Activated naive CD8-positive, alpha-beta T cell treated with anti-CD3 and anti-CD28 coated beads, Interleukin-2, amount 50 U/mL, for 16 hours (primary cell): Measurements from ENCODE around the gene IL17RC.
"Not testable (repeated sequence)": the region's sequence is repeated elsewhere in the genome, so short reads cannot be mapped to it uniquely, and the experiment has no call there.

ENCODE experiments used
- DNase-seq: peaks from one replicate; pipeline ENCODE4 v3.0.0-alpha.2; 2020; ENCODE audit warnings: low read depth, low spot score

The IL17RC gene

DNA sequence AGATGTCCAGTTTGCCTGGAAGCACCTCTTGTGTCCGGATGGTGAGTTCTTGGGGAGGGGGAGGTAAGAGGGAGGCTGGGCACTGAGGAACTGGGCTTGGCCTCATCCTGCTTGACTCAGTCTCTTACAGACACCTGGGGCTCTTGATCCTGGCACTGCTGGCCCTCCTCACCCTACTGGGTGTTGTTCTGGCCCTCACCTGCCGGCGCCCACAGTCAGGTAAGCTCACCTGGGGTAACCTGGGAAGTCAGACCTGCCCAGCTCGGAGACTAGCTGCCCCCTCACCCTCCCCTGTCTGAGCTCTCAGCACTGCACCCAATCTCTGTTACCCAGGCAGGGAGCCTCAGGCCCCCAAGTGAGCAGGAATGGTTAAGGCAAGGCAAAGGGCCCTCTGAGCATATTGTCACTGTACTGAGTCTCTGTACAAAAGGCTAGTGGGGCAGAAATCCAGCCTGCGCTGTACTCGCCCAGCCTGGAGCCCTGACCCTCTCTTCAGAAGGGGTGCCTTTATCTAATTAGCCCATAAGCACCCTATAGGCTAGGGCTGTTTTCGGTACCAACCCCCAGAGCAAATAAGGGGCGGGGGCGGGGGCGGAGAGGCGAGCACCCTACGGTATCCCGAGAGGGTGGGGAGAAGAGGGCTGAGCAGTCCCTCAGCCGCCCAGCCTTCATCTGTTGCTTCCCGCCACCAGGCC, 2.2 kb upstream of the IL17RC start:
- no peak for DNase-seq

DNA sequence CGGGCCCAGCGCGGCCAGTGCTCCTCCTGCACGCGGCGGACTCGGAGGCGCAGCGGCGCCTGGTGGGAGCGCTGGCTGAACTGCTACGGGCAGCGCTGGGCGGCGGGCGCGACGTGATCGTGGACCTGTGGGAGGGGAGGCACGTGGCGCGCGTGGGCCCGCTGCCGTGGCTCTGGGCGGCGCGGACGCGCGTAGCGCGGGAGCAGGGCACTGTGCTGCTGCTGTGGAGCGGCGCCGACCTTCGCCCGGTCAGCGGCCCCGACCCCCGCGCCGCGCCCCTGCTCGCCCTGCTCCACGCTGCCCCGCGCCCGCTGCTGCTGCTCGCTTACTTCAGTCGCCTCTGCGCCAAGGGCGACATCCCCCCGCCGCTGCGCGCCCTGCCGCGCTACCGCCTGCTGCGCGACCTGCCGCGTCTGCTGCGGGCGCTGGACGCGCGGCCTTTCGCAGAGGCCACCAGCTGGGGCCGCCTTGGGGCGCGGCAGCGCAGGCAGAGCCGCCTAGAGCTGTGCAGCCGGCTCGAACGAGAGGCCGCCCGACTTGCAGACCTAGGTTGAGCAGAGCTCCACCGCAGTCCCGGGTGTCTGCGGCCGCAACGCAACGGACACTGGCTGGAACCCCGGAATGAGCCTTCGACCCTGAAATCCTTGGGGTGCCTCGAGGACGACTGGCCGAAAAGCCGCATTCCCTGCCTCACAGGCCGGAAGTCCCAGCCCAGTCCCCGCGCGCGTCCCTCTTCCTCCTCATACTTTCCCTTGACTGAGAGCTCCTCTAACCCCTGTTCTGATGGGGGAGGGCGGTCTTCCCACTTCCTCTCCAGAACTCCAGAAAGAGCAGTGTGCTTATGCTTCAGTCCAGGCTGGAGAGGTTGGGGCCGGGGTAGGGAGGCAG, 1.4 kb upstream of the IL17RC start:
- DNase-seq = no peak

DNA sequence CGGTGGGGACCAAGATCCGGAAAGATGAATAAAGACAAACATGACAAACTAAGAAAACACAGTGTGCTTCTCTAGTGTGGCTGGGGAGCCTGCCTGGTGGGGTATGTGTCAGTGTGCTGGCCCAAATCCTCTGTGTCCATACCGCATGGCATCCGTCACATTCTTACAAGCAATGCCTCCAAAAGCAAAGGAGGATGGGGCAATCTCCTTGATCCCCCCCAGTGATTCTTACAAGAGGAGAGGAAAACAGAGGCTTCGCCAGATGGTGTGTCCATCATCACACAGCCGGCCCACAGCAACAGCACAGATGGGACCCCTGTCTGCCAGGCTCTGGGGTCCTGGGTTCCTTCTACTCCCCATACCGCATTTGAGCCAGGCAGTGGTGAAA, 558 bp upstream of the IL17RC start:
- no peak for DNase-seq

DNA sequence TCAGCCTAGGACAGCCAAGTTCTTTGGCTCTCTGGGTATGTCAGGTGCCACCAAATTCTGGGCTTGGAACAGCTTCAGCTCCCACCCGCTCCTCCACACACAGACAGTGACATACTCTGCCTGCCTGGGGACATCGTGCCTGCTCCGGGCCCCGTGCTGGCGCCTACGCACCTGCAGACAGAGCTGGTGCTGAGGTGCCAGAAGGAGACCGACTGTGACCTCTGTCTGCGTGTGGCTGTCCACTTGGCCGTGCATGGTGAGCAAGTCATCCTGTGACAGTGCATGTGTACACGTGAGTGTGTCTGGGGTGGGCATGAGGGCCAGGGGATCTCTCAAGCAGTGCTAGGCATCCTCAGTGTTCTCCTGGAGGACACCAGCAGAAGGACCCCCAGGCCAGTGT, 922 bp downstream of the IL17RC start:
- no peak for DNase-seq

- no peak for DNase-seq
Observed at GRCh38 chr3:9918261-9919038, 1.6 kb downstream of the IL17RC start.

GRCh38 chr3:9928158-9928557, 11.3 kb downstream of the IL17RC start:
- DNase-seq = no peak

DNA sequence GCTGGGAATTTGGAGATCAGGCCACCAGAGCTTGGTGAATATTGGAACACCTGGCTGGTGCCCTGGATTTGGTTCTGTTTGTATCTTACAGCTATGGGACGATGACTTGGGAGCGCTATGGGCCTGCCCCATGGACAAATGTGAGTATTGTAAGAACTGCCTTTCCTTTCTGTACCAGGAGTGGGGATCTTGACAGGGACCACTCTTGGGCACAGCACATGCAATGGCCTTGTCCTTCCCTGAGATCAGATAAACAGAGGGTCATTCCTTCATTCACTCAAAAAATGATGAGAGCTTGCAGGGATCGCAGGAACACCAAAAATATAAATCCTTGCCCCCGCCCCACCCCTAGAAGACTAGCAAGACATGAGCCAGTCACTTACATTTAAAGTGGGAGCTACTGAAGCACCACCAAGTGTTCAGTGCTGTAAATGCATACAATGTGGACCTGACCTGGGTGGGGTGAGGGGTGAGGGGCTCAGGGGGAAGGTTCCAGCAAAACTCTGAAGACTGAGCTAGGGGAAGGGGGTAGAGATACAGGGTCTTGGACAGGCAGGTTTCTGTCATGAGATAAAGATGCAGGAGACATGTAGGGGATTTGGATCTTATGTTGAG, 14.0 kb downstream of the IL17RC start:
- DNase-seq = no peak

DNA sequence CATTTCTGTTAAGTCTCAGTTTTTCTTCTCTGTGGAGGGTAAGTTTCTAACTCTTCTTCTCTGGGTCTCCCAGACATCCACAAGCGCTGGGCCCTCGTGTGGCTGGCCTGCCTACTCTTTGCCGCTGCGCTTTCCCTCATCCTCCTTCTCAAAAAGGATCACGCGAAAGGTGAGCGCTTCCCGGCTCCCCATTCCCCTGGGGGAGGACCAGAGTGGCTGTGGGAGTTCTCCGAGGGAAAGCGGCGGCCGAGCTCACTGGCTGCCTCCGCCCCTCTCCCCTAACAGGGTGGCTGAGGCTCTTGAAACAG, 15.6 kb downstream of the IL17RC start:
- DNase-seq = no peak

- DNase-seq = peak; percentile 81
Observed at GRCh38 chr3:9932843-9933560, 16.1 kb downstream of the IL17RC start.

- peak; percentile 91 for DNase-seq
Observed at GRCh38 chr3:9933561-9934234, 16.8 kb downstream of the IL17RC start, which contains the start of gene CRELD1. Gene CRELD1 (plus strand): TSS chr3:9933834. CDS start chr3:9934439, 605 bp downstream.

DNA sequence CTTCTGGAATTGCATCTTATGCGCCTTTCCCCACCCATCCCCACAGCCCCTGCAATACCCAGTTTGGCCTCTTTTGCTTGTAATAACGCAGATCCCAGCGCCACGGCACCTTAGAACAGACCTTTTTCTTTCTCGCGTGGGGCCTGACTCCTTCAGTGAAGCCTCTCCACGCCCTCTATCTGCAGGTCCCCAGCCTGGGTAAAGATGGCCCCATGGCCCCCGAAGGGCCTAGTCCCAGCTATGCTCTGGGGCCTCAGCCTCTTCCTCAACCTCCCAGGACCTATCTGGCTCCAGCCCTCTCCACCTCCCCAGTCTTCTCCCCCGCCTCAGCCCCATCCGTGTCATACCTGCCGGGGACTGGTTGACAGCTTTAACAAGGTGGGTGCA, 17.3 kb downstream of the IL17RC start:
- no peak for DNase-seq

DNA sequence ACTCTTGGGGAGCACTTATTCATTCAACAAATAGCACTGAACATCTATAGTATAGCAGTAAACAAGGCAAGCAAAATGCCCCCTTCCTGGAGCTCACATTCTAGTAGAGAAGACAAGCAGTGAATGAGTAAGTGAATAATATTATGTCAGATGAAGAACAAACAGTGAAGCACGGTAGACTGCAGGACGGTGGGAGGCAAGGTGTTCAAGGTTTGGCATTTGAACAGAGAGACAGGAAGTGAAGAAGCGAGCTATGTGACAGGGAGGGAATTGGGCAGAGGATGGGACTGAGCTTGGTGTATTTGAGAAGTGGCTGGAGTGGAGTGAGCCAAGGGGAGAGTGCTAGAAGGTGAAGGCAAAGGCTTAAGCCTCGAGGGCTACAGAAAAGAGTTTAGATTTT, 18.1 kb downstream of the IL17RC start:
- no peak for DNase-seq

GRCh38 chr3:9935966-9936510, 19.1 kb downstream of the IL17RC start:
- DNase-seq = no peak

GRCh38 chr3:9937486-9938238, 20.8 kb downstream of the IL17RC start:
- DNase-seq = no peak

DNA sequence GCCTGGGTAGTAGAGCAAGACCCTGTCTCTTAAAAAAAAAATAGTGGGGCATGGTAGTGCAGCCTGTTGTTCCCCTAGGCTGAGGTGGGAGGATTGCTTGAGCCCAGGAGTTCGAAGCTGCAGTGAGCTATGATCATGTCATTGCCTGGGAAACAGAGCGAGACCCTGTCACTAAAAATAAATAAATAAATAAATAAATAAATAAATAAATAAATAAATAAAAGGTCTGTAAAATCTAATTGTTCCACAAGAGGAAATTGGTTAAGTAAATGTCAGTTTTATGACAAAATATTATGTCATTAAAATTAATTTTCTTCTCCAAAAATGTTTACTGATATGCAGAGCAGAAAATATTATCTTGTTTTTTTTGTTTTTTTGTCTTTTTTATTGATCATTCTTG, 22.1 kb downstream of the IL17RC start:
- no peak for DNase-seq

DNA sequence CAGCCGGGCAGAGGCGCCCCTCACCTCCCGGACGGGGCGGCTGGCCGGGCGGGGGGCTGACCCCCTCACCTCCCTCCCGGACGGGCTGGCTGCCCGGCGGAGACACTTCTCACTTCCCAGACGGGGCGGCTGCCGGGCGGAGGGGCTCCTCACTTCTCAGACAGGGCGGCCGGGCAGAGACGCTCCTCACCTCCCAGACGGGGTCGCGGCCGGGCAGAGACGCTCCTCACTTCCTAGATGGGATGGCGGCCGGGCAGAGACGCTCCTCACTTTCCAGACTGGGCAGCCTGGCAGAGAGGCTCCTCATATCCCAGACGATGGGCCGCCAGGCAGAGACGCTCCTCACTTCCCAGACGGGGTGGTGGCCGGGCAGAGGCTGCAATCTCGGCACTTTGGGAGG, 23.0 kb downstream of the IL17RC start:
- DNase-seq = not testable (repeated sequence)

- no peak for DNase-seq
Observed at GRCh38 chr3:9940746-9941145, 23.8 kb downstream of the IL17RC start.

GRCh38 chr3:9942164-9942563, 25.3 kb downstream of the IL17RC start:
- DNase-seq = no peak

DNA sequence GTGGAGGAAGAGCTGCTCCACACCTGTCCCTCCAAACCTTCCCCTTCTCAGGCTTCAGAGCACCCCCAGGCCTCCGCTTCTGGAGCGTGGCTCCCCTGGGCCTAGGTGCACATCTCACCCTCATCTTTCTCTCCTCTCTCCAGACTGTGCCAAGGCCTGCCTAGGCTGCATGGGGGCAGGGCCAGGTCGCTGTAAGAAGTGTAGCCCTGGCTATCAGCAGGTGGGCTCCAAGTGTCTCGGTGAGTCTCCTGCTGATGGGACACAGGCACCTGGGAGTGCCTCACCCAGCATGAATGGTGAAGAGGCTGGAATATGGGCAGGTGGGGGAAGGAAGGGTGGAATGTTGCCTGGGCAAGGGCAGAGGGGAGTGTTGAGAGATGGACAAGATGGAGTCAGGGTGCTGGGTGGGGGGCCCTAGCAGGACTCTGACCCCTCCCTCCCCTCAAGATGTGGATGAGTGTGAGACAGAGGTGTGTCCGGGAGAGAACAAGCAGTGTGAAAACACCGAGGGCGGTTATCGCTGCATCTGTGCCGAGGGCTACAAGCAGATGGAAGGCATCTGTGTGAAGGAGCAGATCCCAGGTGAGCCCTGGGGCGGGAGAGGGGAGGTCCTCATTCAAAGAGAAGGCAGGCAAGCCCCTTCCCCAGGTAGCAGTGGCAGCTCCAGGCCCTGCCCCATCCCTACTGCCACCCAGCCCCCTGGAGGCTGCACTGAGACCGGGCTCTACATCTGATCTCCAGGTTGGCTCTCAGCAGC, 26.2 kb downstream of the IL17RC start:
- DNase-seq = no peak
